Activated CD4-positive, alpha-beta memory T cell treated with anti-CD3 and anti-CD28 coated beads for 36 hours (primary cell): ENCODE data around the gene CNTRL. TPM values are rescaled to one million over a fixed set of nuclear protein-coding genes. Genes with fewer than 3 reads are reported as not detected.

Experiments
- CTCF ChIA-PET: fragments of 350-600 bp; sonication (Branson Sonifier 250); formaldehyde crosslinking; loops from one replicate; lab custom pipeline; 2021; ENCODE audit warnings: antibody characterized with exemption, inconsistent platforms; lab: Charles Lee
- POLR2A ChIA-PET: fragments of 350-600 bp; sonication (Branson Sonifier 250); formaldehyde crosslinking; loops from one replicate; lab custom pipeline; 2021; ENCODE audit warnings: antibody characterized with exemption; lab: Charles Lee
- DNase-seq: peaks from one replicate; pipeline ENCODE4 v3.0.0-alpha.2; 2020
- H3K27ac Mint-ChIP-seq: one replicate; pipeline ENCODE4 v1.8.0; 2021; ENCODE audit warnings: mixed read lengths
- H3K27me3 Mint-ChIP-seq: one replicate; pipeline ENCODE4 v1.8.0; 2021; ENCODE audit warnings: mixed read lengths
- H3K36me3 Mint-ChIP-seq: one replicate; pipeline ENCODE4 v1.8.0; 2021; ENCODE audit warnings: mixed read lengths
- H3K4me1 Mint-ChIP-seq: one replicate; pipeline ENCODE4 v1.8.0; 2021; ENCODE audit warnings: low read depth, mixed read lengths
- H3K4me3 Mint-ChIP-seq: one replicate; pipeline ENCODE4 v1.8.0; 2021; ENCODE audit warnings: mild to moderate bottlenecking, mixed read lengths
- H3K9me3 Mint-ChIP-seq: one replicate; pipeline ENCODE4 v1.8.0; 2021; ENCODE audit warnings: mixed read lengths
- intact Hi-C: fragments of 100-400 bp; cut with micrococcal nuclease; formaldehyde crosslinking; loops from one replicate; pipeline ENCODE4 v1.15.1; 2023
- total RNA-seq, 2 experiments: library from RNA; stranded (reverse); gene quantifications; one replicate each; pipeline ENCODE4 v1.2.3, GENCODE V29; 2021

Gene CNTRL
- total RNA-seq, 2 experiments from 2014 or later, result 60.0 to 65.1 TPM

GRCh38 chr9:121221664-121222055 is 146.9 kb downstream of the CNTRL start:
- CTCF ChIA-PET, result interaction anchor here (1.1 to 4.3 kb wide), 2 partner anchors 8 to 98 kb away, joined by 3 to 24 read pairs; no protein-coding TSS in a partner anchor
- Mint-ChIP-seq H3K36me3 (no peaks in the 10 kb centered on the region), H3K4me1 (peaks cover 3% of the 10 kb centered on the region), H3K27me3 (no peaks in the 10 kb centered on the region), H3K4me3 (no peak overlapping the region), H3K27ac (no peak overlapping the region), H3K9me3 (no peaks in the 10 kb centered on the region)
- no peak for DNase-seq
- POLR2A ChIA-PET, result no interaction called here
- intact Hi-C loops, result no loop called here

DNA sequence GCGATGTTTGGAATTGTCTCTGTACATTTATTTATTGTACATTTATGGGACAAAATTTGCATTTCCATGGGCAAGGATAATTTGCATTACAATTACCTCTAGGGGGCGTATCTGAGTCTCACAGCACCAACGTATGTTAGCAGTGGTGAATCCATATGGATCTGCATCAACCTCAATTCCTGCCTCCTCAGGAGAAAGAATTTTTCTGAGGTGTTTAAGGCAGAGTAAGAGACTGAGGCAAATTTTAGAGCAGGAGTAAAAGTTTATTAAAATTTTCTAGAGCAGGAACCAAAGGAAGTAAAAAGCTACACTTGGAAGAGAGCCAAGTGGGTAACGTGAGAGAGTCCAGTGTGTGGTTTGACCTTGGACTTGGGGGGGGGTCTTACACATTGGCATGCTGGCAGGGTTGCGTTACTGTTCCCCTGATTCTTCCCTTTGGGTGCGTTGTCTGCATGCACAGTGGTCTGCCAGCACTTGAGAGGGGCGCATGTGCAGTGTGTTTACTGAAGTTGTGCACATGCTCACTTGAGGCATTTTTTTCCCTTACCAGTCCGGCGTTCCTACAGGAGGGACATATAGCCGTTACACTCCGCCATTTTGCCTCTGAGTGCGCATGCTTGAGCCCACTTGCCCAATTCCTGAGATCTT is 147.9 kb downstream of the CNTRL start:
- Mint-ChIP-seq H3K36me3 (no peaks in the 10 kb centered on the region), H3K4me1 (peaks cover 3% of the 10 kb centered on the region), H3K27ac (no peak overlapping the region), H3K4me3 (no peak overlapping the region), H3K9me3 (no peaks in the 10 kb centered on the region), H3K27me3 (no peaks in the 10 kb centered on the region)
- ChIA-PET POLR2A (no interaction called here), CTCF (interaction anchor here (0.6 to 4.3 kb wide), 10 partner anchors 9 to 182 kb away, joined by 3 to 24 read pairs (median 3); no protein-coding TSS in a partner anchor)
- no peak for DNase-seq
- intact Hi-C loops, result no loop called here

- Mint-ChIP-seq H3K4me1 (no peaks in the 10 kb centered on the region), H3K27me3 (no peaks in the 10 kb centered on the region), H3K36me3 (no peaks in the 10 kb centered on the region), H3K9me3 (no peaks in the 10 kb centered on the region), H3K4me3 (no peak overlapping the region), H3K27ac (no peak overlapping the region)
- ChIA-PET POLR2A (no interaction called here), CTCF (no interaction called here)
- no peak for DNase-seq
- intact Hi-C loops, result no loop called here
Measured at GRCh38 chr9:121225240-121225639, 150.5 kb downstream of the CNTRL start.

GRCh38 chr9:121226175-121226574 is 151.4 kb downstream of the CNTRL start:
- H3K4me3 Mint-ChIP-seq, result no peak overlapping the region
- POLR2A ChIA-PET, result no interaction called here
- no peaks in the 10 kb centered on the region for H3K9me3 Mint-ChIP-seq
- DNase-seq, result no peak
- H3K4me1 Mint-ChIP-seq, result no peaks in the 10 kb centered on the region
- CTCF ChIA-PET, result interaction anchor here (1.1 to 1.6 kb wide), 2 partner anchors 13 to 52 kb away, joined by 3 to 4 read pairs; no protein-coding TSS in a partner anchor
- H3K36me3 Mint-ChIP-seq, result no peaks in the 10 kb centered on the region
- H3K27ac Mint-ChIP-seq, result no peak overlapping the region
- intact Hi-C loops, result no loop called here
- no peaks in the 10 kb centered on the region for H3K27me3 Mint-ChIP-seq

Other genes starting within 250 kb of the CNTRL start
- 10 to 100 TPM; 69.7 to 71.0 TPM for gene PSMD5, start 232.0 kb upstream of the CNTRL start, total RNA-seq
- gene PHF19, start 197.8 kb upstream of the CNTRL start, total RNA-seq, result 100 to 1,000 TPM; 183 to 189 TPM
- 100 to 1,000 TPM; 124 TPM for gene TRAF1, start 148.2 kb upstream of the CNTRL start, total RNA-seq
- 1 to 10 TPM; 2.5 to 2.7 TPM for gene C5, start 24.7 kb upstream of the CNTRL start, total RNA-seq
- gene RAB14, start 126.9 kb downstream of the CNTRL start, total RNA-seq, result 10 to 100 TPM; 58.2 to 58.5 TPM
- gene GSN, start 193.2 kb downstream of the CNTRL start, total RNA-seq, result 1 to 10 TPM; 2.6 to 2.9 TPM